Kidney capillary endothelial cell (primary cell): ENCODE results near the gene LTB4R2.

ENCODE experiments used
- DNase-seq: peaks from one replicate; pipeline ENCODE4 v3.0.0-alpha.2; 2018; ENCODE audit warnings: low spot score

The LTB4R2 gene

DNA sequence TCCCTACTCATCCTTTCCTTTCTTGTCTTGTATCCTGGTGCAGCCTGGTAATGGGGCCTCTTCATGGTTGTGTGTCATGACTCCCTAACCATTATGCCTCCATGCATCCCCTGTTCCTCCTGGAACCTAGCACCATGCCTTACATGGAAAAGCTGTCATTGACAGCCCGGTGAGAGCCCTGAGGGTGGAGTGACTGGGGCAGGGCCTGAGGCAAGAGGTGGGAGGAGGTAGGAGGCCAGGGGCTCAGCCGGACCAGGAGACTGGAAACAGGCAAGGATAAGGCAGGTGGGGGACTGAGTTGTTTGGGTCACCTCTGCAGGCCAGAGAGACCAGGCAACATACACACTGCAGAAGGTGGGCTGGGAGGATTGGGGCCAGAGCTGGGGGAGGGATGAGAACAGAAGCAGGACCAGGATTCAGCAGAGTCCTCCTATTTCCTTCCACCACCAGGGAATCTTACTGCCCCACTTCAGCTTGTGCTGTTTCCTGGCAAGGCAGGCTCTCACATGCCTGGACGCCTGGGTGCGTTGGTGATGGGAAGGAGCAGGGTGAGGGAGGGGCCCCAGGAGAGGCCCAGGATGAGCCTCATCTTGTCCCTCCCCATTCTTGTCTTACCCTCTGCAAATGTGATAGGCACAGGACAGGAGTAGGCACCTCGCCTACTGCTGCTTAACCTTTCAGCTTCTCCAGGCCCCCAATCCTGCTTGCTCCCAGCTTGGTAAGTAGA is at the start of gene LTB4R2:
Gene LTB4R2 (plus strand): TSS at position 603 of the 727 bp plus-strand sequence. CDS start 525 bp downstream, outside the sequence.
- no peak for DNase-seq

DNA sequence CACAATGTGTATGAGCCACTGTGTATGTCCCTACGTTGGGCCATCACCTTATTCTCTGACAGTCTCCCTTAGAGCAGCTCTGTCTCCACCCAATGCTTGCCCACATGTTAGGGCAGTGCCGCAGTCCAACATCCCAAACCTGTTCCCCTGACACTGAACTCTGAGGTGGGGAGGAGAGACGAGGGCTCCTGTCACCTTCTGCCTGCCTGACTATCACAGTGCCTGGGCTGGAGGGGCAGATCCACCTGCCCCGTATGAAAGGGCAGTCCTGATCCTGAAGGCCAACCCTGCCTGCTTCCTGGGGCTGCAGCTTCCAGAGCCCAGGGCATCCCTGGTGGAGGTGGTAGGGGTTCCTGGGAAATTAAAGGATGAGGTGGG is 49.2 kb upstream of the LTB4R2 start:
- no peak for DNase-seq

- no peak for DNase-seq
These were observed 48.5 kb upstream of the LTB4R2 start for GRCh38 chr14:24261256-24261968.

DNA sequence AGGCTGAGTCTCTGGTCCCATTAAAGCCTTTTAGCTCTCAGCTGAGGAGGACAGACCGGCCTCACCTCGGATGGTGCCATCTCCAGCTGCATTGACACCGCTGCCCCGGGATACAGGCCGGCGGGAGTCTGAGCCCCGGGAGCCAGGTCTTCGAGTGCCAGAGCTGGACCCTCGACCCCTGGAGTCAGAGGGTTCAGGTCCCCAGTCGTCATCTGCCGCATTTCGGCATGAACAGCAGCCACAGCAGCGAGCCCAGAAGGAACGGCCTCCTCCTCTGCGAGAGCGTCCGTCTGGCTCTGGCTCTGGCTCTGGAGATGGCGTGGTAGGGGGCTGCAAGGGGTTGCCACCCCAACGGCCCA is 48.0 kb upstream of the LTB4R2 start:
- DNase-seq, result no peak

DNA sequence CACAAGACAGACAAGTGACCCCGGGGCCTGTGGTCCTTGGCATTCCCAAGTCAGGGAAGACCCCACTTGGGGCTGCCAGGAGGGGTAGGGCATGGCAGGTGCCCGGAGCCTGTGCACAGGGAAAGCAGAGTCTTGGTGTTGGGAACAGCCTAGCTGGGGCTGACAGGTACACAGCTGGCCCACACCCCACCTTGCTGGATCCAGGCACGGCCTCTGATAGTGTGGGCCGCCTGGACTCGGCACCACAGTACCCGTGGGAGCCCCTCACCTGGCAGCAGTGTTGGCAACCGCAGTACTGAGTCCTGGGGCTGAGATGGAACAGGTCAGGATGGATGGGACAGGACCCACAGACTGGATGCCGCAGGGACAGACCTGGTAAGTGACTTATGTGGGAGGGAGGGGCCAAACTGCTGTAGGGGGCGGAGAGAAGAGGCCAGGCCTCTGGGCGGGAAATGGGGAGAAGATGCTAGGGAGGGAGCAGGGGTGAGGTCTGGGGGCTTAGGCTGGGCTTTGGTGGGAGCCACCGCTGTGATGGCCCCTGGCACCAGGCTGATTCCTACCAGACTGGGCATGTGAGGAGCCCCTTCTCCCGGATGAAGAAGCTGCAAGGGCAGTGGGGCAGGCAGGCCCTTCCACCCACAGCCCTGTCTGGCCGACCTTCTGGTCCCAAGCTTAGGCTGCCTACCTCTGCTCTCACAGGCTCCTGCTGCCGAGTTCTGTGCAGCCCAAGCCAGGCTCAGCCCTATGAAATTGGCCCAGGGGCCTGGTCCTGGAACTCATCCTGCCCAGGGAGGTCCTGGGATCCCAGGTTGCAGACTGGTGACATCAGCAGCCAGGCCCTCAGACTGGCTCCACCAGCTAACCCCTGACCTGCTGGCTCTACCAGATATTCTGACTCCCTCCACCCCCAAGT is 46.9 kb upstream of the LTB4R2 start, which contains the start of gene TGM1:
Gene TGM1 (minus strand): TSS at position 357 of the 913 bp plus-strand sequence. CDS start 825 bp downstream, outside the sequence.
- no peak for DNase-seq

DNA sequence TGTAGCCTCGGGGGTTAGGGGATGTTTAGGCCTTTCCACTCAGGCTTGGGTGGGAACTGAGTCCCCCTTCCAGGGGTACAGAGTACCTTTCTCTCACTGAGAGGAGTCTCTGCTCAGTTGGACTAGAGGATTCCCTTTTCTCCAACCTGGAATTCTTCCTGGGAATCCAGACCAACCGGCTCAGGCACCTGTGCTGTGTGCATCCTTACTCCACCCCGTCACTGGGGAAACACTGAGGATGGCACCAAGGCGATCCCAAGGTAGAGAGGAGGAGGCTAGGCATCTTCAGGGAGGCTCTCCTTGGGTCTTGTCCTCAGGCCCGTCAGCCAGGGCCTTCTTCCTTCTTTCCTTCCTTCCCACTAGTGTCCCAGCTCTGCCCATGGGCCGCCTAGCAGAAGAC is 46.1 kb upstream of the LTB4R2 start:
- DNase-seq, result no peak

DNA sequence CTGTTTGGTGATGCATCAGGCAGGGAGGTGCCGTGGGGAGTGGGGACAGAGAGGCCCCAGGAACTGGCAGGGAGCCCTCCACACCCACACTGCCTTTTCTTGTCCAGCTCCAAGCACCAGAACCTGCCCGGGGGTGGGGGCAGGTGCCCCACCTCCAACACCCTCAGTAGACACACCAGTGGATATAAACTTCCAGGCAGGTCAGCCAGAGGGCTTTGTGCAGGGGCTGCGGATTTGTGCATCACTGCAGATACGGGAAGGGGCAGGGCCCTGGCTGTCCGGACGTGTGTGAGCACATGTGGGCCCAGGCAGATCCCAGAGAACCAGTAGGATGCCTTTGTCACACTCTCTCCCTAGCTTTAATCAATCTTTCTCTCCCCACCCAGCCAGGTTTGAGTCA is 45.6 kb upstream of the LTB4R2 start:
- DNase-seq, result no peak

- no peak for DNase-seq
These were observed 43.3 kb upstream of the LTB4R2 start for GRCh38 chr14:24266344-24267244.

GRCh38 chr14:24267516-24267915 is 42.4 kb upstream of the LTB4R2 start:
- DNase-seq, result no peak

DNA sequence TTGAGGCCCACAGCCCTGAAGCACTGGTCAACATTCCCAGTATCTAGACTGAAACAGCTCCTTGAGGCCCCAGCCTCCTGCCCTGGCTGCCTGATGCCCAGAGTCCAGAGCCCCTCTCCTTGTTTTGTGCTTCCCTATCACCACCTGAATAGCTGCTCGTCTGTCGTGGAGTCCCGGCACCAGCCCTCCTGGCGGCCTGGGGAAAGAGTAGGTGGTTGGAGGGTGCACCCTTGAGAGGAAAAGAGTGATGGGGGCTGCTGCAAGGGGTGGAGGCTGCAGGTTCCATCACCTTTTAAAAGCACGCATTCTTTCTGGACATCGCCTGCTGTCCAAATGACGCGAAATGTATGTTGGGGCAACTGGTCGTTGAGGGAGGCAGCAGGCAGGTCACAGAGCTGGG is 41.7 kb upstream of the LTB4R2 start:
- DNase-seq, result no peak

- no peak for DNase-seq
These were observed 40.6 kb upstream of the LTB4R2 start for GRCh38 chr14:24269368-24269767.

DNA sequence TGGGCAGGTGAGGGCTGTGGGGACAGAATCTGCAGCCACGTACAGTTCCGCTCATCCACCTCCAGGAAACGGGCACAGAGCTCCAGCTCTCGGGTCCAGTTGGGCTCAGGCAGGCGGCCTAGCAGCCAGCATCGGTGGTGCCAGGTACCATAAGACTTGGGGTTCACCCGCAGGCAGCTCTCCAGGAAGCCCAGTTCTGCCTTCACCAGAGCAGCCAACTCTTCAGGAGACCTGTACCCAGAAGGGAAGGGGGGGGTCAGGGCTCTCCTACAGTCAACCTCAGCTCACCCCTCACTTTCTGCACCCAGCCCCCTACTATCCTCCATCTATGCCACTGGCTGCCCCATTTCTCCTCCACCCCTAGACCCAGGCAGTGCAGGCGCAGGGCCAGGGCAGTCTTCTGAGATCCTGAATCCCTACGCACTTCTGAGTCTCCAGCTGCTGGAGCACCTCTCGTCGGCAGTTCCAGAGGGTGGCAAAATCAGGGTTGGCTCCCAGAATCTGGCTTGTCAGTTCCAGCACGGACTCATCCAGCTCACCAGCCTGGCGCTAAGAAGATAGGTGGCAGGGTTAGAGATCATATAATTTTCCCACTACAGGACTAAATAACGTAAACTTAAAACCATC is 39.9 kb upstream of the LTB4R2 start:
- DNase-seq, result no peak

- no peak for DNase-seq
These were observed 39.3 kb upstream of the LTB4R2 start for GRCh38 chr14:24270537-24271133.

DNA sequence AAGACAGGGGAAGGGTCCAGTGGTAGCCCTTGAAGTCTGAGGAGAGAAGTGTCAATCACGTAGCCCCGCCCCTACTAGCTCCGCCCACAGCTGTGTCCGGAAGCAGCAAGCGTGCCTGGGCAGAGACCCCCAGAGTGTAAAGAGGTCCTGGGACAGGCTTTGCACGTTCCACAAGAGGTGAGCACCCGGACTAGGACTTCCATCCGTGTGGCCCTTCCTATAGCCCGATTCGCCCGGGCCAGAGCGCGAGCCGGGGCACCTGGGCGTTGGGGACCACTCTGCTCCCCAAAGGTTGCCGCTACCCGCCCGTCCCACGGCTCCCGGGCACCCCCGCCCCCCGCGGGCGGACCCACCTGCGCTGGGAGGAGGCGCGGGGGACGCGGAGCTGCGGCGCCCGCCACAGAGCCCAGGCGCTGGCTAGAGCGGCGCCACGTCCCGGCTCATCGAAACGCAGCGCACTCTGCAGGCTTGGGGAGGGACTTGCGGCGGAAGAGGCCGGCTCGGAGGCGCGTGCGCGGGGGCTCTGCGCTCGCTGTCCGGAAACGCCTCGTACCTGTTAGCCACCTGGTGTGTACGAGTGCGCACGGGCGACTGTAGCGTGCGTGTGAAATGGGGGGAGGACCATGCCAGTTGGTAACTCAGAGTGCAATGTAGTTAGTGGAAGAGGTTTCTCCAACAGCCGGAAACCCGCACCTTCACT is 38.7 kb upstream of the LTB4R2 start, which contains the start of gene RABGGTA:
Gene RABGGTA (minus strand): TSS at position 464 of the 700 bp plus-strand sequence. CDS start 482 bp downstream, outside the sequence.
- DNase-seq, result peak; percentile 74

DNA sequence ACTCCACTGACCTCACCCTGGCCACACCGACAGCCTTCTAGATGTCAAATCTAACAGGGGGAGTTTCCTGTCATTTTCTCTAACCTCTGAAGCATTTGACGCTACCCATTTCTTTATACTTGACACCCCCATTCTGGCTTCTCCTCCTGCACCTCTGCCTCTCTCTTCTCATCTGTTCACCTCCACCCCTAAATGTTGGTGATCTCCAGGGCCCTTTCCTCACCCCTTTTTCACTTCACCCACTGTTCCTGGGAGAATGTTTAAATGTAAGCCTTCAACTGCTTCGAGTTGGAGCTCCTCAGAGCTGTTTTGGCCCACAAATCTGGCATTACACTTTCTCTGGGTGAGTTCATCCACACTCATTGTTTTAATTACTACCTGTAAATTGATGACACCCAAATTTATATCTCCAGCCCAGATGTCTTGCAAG is 38.1 kb upstream of the LTB4R2 start:
- no peak for DNase-seq

DNA sequence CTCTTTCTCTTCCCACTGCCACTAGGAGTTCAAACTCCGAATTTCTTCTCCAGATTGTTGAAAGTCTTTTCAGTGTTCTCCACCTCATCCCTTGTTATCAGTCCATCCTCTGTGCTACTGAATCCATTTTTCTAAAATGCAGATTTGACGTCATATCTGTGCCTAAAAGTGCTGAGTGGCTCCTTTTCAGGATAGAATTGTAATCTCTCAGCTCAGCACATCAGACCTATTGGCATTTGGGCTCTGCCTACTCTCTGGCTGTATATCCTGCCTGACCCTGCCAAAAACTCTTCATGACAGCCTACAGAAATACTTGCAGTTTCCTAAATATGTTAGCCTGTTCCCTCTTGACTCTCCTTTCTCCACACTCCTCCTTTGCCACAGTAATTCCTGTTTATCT is 37.5 kb upstream of the LTB4R2 start:
- no peak for DNase-seq

GRCh38 chr14:24273422-24273998 is 36.4 kb upstream of the LTB4R2 start:
- no peak for DNase-seq

- peak; percentile 1 for DNase-seq
These were observed 35.8 kb upstream of the LTB4R2 start for GRCh38 chr14:24274101-24274543.

DNA sequence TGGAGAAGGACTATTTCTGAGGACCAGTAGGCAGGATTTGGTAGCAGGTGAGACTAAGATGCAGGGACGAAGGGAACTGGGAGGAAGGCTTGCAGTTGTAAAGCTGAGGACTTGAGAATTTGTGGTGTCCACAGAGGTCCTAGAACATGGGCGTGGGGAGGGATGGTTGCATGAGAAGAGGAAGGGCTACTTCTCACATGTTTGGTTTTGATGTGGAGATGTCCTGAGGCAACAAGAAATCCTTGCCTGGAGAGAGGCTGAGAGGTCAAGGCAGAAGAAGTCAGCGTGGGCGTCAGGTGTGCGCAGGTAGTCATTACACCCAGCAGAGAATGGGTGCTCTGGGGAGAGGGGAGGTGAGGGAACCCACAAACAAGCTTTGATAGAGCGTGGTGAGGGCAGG is 32.9 kb upstream of the LTB4R2 start:
- DNase-seq, result no peak
